ENCODE results near the gene HELB.
A peak's percentile ranks its signal among the peaks of the same experiment; 100 is the strongest.

Gene HELB

DNA sequence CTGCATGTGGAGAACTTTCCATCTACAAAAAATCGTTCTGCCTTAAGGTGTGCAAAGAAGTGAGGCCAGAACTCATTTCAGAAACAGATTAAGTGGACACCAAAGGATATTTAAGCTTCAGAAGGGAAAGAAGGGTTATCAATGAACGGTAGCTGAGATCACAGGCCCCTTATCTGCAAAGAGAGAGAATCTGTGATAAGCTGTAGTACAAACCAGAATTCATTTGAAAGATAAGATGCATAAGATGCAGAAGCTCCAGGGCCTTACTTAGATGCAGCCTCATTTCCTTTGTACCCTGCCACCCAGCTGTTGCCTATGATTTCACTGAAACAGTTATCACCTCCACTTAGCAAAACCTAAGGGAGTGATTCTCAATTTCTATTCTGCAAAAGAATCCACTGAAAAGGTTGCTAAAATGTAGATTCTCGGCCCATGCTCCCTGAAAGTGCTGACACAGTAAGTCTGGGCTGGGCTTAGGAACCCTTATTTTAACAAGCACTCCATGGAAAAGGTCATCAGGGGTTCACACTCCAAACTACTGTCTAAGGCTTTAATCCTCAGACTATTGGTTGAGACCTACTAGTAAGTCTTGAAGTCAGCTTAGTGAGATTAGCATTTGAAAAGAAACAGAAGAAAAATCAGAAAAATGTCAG, 64.8 kb downstream of the HELB start:
- no peak for DNase-seq

DNA sequence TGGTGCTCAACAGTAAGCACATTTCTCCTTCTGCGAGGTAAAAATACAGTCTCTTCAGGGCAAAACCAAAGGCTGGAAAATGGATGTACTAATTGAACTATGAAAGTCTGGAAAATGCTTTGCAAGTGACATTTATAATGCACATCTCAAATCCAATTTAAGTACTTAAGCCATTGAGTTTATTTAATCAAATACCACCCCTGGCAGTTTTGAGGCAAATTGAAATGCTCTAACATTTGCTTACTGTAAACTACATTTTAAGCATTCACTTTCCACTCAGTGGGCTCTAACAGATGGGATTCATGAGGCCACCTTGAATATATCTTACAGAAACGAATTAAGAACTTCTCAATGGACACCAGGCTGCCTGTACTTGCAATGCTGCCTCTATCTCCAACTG, 69.7 kb downstream of the HELB start:
- DNase-seq = no peak

DNA sequence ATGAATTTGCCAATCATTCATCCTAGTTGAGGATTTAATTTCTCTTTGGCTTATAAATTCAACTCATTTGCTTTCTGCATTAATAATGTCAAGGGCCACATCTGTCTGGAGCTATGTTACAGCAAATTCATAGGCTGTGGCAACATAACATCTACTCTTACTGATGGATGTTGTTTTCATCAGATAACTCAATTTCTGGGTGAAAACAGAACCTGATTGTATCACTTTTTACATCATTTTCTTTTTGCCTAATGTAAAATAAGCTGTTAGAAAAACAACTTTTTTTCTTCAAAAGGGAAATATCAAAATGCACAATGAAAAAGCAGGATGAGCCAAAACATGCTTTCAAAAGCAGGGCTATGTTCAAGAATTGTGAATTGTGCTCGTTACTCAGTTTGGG, 73.3 kb downstream of the HELB start:
- no peak for DNase-seq

DNA sequence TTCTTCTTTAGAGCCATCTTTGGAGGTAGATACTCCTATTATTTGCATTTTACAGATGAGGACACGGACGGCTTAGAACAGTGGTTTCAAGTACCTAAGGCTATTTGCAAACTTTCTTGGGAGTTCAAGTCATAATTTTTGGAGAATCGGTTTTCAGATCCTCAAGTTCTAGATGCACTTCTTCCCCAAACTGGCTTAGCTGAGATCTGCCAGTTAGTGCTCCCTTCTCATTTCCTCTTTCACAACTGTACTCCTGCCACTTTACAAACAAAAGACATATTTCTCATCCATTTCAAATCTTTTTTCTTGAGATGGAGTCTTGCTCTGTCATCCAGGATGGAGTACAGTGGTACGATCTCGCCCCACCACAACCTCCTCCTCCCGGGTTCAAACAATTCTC, 77.3 kb downstream of the HELB start:
- peak; percentile 97 for DNase-seq

DNA sequence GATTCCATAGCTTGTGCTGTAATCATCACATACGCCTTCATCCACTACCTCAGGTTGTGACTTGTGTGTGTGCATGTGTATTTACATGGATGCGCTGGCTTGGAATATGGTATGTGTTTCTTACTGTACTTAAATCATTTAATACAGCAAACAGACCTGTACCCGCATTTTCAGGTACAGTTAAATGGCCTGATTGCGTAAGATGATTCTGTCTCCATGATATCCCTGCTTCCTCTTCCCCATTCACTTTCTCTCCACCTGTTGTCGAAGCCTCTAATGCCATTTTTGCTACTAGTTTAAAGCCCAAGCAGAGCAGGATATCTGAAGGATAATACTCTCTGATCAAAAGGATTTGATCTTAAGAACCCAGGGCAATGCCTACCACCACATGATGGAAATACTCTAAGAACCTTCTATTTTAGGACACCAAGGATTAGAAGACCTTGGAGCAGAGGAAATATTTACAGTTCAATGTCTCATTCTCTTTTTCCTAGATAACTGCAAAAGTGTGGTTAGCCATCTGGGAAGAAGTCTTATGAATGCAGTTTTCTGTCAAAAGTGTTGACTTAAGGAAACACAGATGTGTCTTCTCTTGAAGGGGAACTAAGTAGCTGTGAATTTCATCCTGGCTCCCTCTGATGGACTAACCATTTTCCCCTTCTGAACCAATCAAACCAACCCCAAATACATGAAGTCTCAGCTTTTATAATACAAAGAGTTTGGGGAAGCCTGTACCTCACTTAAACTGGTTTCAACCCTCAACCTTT, 78.7 kb downstream of the HELB start:
- DNase-seq = peak; percentile 96

DNA sequence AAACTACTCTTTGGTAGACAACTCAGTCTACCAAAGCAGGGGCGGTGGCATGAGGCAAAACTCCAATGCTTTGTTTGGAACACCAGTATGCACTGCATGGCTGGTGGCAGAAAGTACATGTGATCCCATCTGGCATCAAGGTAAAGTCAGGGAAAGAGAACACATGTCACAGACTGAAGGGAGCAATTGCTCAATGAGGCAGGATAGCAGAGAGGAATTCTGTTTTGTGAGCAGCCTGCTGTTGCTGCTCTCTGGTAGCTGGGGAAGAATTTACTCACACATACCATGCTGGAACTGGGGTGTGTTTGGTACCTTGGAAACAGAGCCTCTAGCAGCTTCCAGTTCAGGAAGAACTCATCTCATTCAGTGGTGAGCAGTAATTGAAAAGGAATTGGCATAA, 84.8 kb downstream of the HELB start:
- DNase-seq = no peak
